GM21576 (cell line): Measurements from ENCODE around the gene CHRM2.

Experiments
- ATAC-seq: cut with Tn5 transposase; IDR thresholded peaks from one replicate; pipeline ENCODE4 v1.9.1; 2021; ENCODE audit warnings: mild to moderate bottlenecking, moderate library complexity; ENCODE audit not compliant: unreplicated experiment

CHRM2 gene

GRCh38 chr7:136956232-136956631 is 87.8 kb downstream of the CHRM2 start:
- ATAC-seq = no peak

- no peak for ATAC-seq
Measured at GRCh38 chr7:136956671-136957070, 88.2 kb downstream of the CHRM2 start.

DNA sequence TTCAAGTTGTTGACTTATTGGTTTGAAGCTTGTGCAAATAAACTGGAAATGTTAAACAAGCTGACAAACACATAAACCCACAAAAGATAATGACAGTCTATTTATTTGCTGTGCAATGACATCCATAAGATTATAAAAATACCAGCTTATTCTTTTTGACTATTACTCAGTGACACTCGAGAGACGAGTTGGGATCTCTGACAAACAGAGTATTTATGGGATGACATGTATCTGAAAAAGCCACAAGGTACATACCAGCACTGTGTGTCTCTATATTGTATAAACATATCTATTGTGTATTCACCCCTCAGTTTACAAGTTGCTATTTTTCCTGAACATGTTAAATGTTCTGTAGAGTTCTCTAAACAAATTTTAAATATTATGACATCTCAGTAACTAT is 88.9 kb downstream of the CHRM2 start:
- no peak for ATAC-seq

DNA sequence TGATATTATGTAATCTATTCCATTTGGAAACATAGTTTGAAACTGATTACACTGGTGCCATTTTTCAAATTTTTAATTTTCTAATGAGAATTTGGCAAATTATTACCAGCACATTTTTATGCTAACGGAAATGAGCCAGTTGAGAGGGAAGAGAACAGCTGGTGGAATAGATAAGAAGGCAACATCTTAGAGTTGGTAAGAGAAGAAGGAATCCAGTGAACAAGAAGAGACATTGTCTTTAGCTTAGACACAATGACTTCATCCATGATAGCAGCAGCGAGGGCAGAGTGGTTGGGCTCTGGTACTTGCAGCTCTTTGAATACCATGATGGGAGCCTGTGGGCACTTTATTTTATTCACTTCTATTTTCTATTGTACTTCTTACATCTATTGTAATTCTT is 89.6 kb downstream of the CHRM2 start:
- no peak for ATAC-seq

DNA sequence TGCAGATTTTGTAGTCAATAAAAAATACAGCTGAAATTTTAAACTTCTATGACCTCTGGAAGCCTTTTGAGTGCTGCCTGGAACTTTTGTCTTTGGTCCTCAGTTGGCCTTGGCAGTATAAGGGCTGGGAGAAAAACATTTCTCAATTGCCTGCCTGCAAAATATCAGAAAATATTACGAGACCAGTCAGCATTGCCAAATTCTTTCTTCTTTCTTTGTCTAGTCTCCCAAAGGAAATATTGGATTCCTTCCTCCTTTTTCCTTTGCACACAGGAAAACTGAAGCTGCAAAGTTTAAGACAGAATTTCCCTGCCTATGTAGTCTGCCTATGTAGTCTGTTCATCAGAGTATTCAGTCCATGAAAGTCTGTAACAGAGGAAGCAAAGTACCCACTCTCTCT is 95.9 kb downstream of the CHRM2 start:
- ATAC-seq = no peak

GRCh38 chr7:136966825-136967224 is 98.4 kb downstream of the CHRM2 start:
- ATAC-seq = no peak

- no peak for ATAC-seq
Measured at GRCh38 chr7:136969761-136970160, 101.3 kb downstream of the CHRM2 start.

DNA sequence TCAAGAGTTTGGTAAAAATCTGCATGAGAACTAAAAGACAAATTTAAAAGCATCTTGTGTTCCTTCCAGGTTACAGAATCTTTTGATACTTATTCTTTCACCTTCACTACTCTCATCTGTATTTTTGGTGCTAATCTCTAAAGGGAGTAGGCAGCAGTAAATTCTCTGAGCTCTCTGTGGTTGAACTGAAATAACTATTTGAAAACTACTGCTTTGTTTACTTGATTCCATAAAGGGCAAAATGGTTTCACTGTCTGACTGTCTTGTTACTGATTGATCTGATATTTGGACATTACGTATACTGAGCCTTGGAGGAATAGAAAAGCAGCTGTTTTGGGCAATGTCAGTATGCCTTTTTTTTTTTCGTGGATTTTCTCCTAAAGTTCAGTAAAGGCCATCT is 103.3 kb downstream of the CHRM2 start:
- no peak for ATAC-seq

DNA sequence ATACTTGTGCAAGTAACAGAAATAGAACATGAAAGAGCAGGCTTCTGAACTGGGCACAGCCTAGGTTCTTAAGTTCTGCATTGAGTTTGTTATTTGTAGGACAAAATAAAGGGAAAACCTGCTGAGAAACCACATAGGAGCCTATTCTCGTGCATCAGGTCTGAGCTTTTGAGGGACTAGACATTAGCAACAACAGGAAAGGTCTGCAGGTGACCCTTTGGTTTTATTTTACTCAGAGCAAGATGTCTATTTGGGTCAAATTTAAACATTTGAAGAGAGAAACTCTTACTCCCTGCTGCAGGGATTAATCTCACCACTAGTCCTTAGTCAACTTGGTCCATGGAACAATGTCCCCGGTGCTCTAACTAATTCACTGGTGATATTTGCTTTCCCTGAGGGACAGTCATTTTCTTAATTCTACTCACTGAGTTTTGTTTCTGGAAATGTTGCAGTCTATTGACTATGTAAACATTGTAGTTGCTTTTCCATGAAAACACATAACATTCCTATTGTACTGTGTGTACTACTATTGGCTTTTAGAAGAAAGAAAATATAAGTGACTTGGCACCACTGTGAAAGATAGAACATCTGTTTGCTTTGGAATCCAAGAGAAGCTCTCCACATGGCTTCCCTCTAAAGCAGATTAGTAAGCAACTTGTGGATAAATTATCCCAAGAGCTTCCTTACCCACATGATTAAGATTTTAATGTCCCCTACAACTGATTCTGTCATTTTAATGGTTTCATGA is 108.2 kb downstream of the CHRM2 start:
- ATAC-seq = no peak

DNA sequence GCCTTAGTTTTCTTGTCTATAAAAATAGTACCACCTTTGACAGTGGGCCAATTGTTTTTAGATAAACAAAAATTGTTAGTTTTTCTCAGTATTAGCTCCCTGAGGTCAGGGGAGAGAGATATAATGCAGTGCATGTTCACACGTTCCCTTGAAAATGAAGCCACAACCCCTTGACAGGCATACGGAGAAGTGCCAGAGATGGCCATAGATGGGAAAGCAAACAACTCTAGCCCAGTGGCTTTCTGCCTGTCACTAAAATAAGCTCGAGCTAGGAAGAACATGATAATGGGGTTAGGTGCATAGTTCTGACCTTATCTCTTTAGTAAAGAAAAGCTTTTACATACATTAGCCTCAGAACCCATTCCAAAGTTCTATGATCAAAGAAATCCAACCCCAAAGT is 124.9 kb downstream of the CHRM2 start:
- no peak for ATAC-seq

DNA sequence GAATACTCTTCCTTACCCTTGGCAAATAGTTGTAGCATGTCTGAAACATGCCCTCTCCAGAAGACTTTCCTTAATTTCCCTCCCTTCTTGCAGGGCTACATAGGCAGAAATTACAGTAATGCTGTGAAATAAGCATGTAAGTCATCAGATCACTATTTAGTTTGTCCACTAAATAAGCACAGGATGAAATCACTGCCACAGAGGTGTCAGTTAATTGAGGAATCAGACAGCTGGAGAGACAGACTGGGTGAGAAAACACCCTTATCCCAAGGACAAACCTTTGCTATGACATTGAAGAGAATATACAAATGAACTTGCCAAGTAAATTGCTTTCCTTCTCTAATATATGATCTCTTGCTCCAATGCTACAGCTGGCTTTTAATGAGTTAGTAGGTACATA is 129.3 kb downstream of the CHRM2 start:
- no peak for ATAC-seq

GRCh38 chr7:136998495-136998894 is 130.0 kb downstream of the CHRM2 start:
- ATAC-seq = no peak

GRCh38 chr7:137000621-137001020 is 132.2 kb downstream of the CHRM2 start:
- no peak for ATAC-seq

- ATAC-seq = no peak
Measured at GRCh38 chr7:137001041-137001440, 132.6 kb downstream of the CHRM2 start.

GRCh38 chr7:137001478-137001877 is 133.0 kb downstream of the CHRM2 start:
- ATAC-seq = no peak

GRCh38 chr7:137003086-137003485 is 134.6 kb downstream of the CHRM2 start:
- no peak for ATAC-seq

GRCh38 chr7:137003566-137003965 is 135.1 kb downstream of the CHRM2 start:
- no peak for ATAC-seq

- ATAC-seq = no peak
Measured at GRCh38 chr7:137005873-137006272, 137.4 kb downstream of the CHRM2 start.

GRCh38 chr7:137006293-137006692 is 137.8 kb downstream of the CHRM2 start:
- no peak for ATAC-seq

DNA sequence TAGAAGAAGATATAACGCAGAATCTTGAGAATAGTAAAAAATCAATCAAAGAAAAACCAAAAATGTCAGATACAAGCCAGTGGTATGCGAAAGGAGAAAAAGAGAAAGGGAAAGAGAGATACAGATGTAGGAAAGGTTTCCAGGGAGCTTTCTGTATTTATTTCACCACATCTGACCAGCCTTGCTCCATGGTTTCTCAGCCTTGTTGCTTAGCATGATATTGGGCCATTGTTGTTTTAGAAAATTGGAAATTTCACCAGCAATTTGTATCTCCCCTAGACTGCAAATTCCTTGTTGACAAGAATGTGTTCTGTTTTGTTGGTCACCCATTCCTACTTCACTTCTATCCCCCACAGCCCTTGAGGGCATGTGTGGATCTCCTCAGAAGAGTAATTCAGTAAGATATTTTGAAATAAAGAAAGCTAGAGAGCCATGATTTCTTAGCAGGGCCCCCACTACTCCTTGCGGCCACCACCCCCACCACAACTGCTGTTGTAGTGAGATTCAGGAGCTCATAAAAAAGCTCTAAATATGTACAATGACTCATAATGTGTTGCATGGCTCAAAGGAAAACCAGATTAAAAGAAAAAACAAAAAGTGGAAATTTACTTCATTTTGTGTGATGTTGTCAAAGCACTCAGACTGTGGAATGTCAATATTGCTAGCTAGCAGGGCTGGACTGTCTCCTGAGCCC is 138.7 kb downstream of the CHRM2 start:
- ATAC-seq = no peak

GRCh38 chr7:137009404-137009803 is 141.0 kb downstream of the CHRM2 start:
- ATAC-seq = no peak

DNA sequence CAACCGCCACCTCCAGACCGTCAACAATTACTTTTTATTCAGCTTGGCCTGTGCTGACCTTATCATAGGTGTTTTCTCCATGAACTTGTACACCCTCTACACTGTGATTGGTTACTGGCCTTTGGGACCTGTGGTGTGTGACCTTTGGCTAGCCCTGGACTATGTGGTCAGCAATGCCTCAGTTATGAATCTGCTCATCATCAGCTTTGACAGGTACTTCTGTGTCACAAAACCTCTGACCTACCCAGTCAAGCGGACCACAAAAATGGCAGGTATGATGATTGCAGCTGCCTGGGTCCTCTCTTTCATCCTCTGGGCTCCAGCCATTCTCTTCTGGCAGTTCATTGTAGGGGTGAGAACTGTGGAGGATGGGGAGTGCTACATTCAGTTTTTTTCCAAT is 146.6 kb downstream of the CHRM2 start:
- ATAC-seq = no peak

GRCh38 chr7:137017221-137017620 is 148.8 kb downstream of the CHRM2 start:
- ATAC-seq = no peak
